GM18909 (cell line): ENCODE measurements around the gene PLA2G12A.

Source experiments
- ATAC-seq: cut with Tn5 transposase; IDR thresholded peaks from one replicate; pipeline ENCODE4 v1.9.1; 2021; ENCODE audit warnings: mild to moderate bottlenecking; ENCODE audit not compliant: unreplicated experiment, poor library complexity

The PLA2G12A gene

GRCh38 chr4:109729718-109730618 is at the start of gene PLA2G12A:
TSS of gene PLA2G12A (minus strand) at chr4:109730070. CDS start at chr4:109729809, 261 bp downstream.
- ATAC-seq, result peak; percentile 88

- ATAC-seq, result no peak
Observed at GRCh38 chr4:109764789-109765402, 35.0 kb upstream of the PLA2G12A start.

DNA sequence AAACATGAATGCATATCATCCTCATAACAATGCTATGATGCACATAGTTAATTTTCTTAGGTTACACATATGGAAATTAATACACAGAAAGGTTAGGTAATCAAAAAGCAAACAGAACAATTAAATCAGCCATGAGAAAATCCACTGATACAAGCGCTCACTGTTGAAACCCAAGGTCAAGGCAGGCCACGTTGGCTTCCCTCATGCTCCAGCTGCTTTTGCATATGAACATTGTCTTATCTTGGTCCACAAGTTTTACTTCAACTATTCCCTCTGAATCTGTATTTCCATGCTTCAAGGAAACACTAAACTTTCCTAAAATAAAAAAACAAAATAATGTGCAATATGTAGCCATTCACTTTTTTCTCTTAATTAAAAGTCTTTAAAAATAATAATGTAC is 34.5 kb upstream of the PLA2G12A start:
- no peak for ATAC-seq

DNA sequence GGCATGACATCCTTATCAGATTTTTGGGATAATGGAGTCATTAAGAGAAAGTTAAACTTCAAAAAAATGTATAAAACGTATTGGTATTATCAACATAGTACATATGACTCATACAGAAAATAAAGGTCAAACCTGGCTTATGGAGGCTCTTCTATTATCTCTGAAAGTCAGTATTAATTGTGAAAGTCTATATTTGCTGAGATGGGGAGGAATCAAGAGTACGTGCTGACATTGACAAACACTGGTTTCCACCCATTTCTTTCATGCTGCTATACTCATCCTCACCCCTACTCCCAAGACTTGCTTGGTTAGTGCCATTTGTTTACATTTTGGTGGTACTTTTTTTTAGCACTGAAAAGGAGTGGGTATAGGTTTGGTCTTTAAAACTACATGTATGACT is 30.8 kb upstream of the PLA2G12A start:
- ATAC-seq, result no peak

DNA sequence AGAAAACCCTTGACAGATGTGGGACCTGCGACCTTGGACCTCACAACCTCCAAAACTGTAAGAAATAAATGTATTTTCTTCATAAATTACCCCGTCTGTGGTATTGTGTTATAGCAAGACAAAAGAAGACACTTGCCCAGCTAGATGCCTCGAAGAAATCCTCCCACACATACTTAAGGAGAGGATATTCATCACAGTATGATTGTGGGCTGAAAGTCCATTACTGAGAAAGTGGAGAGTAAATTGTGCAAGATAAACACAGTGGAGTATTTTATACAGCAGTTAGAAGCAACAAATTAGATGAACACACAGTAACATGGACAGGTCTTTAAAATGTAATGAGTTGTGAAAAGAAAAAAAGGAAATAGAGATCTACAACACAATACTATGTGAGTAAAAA is 25.8 kb upstream of the PLA2G12A start:
- ATAC-seq, result no peak

- no peak for ATAC-seq
Observed at GRCh38 chr4:109754093-109754857, 24.4 kb upstream of the PLA2G12A start.

DNA sequence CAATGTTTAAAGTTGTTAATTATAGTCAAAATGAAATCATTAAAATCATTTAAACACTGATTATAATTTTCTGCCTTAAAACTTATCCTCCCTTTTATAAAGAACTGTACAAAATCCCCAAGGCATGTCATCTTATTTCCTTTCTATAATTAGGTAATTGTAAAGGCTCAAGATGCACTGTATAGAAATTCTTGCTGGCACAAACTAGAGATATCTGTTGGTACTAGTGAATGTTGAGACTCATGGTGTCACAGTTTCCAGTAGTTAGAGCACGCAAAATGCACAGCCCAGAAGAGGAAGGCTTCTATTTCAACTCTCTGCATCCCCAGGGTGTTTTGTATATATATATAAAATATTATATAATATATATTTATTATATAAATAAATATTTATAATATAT is 22.7 kb upstream of the PLA2G12A start:
- no peak for ATAC-seq

- ATAC-seq, result no peak
Observed at GRCh38 chr4:109751852-109752251, 22.0 kb upstream of the PLA2G12A start.

GRCh38 chr4:109750652-109751244 is 20.9 kb upstream of the PLA2G12A start:
- no peak for ATAC-seq

DNA sequence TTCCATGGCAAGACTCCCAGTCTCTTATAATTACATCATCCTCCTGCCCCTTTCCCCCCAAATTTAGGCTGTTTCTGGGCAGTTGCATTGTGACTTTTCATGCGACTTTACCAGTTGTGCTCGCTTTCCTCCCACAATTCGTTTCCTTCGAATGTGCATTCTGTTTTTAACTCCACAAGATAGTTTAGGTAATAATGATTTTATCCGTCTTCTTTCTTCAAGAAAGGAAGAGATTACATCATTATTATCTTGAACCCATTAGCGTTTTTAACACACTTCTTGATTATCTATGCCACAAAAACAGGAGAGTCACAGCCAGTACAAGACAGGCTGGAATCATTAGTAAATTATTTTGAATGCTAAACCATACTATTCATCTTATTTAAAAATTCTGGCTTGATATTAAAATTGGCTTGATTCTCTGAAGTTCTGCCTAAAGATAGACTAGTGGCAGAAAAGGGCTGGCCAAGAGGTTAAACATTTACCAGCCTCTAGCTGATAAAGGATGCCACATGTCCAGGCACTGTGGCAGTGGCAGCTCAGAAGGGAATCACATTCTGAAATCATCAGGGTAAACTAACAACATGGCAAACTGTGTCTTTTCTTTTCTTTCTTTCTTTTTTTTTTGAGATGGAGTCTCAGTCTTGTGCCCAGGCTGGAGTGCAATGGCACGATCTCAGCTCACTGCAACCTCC is 19.7 kb upstream of the PLA2G12A start:
- ATAC-seq, result no peak

DNA sequence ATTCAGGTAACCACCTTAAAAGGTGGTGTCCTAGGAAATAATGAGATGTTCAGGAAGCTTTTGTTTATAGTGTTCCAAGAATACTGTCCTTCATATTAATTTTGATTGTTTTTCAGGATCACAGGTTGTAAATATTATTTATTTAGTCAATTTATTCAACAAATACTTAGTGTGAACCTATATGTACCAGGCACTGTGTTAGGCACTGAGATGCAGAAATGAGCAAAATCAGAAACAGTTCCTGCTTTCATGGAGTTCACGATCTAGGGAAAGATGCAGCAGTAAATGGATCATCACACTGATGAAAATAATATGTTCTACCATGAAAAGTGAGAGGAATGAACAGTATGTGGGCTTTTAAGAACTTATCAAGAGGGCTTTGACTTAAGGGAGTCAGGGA is 18.2 kb upstream of the PLA2G12A start:
- no peak for ATAC-seq

DNA sequence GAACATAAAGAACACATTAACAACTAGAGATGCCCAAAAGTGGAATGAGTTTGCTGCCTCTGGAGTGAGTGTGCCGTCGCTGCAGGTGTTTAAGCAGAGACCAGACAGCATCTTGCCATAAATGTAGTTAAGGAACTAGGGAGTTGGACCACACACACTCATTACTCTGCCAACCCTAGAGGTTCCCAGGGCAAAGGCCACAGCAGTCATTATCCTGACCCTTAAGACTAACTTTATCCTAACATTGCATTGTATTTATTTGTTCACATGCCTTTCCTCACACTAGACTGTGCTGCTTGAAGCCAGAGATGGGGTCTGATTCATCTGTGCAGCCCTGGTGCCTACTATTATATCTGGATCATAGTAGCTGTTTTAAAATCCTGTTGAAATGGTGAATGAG is 16.9 kb upstream of the PLA2G12A start:
- ATAC-seq, result no peak

- ATAC-seq, result no peak
Observed at GRCh38 chr4:109745830-109746229, 16.0 kb upstream of the PLA2G12A start.

GRCh38 chr4:109739547-109739946 is 9.7 kb upstream of the PLA2G12A start:
- ATAC-seq, result no peak

- no peak for ATAC-seq
Observed at GRCh38 chr4:109738104-109738872, 8.4 kb upstream of the PLA2G12A start.

GRCh38 chr4:109735566-109736365 is 5.9 kb upstream of the PLA2G12A start:
- no peak for ATAC-seq

DNA sequence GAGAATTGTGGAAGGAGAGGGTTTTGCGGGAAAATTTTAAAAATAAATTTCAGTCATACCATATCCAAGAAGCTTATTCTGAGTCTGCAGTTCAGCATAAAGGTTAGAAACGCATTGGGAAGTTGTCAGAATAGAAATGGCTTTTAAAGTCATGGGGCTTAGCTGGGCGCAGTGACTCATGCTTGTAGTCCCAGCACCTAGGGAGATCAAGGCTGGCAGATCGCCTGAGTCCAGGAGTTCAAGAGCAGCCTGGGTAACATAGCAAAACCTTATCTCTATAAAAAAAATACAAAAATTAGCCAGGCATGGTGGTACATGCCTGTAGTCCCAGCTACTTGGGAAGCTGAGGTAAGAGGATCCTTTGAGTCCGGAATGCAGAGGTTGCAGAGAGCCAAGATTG is 3.9 kb upstream of the PLA2G12A start:
- no peak for ATAC-seq
